T-helper 1 cell treated with Interleukin-12 subunit alpha and Interleukin-12 subunit beta and Interleukin-4 antibody, amounts not matched to agents 30 μg/mL and 1 μg/mL, for 36 hours (primary cell): Measurements from ENCODE around the gene DEPDC4.
A peak's percentile ranks its signal among the peaks of the same experiment; 100 is the strongest.
"Not testable (repeated sequence)": the region's sequence is repeated elsewhere in the genome, so short reads cannot be mapped to it uniquely, and the experiment has no call there.

Experiments
- H3K27ac Mint-ChIP-seq: one replicate; pipeline ENCODE4 v1.8.0; 2021; ENCODE audit warnings: mild to moderate bottlenecking, mixed read lengths
- H3K27me3 Mint-ChIP-seq: one replicate; pipeline ENCODE4 v1.8.0; 2021; ENCODE audit warnings: low read depth, mixed read lengths
- H3K36me3 Mint-ChIP-seq: one replicate; pipeline ENCODE4 v1.8.0; 2021; ENCODE audit warnings: low read depth, mixed read lengths
- H3K4me1 Mint-ChIP-seq: one replicate; pipeline ENCODE4 v1.8.0; 2021; ENCODE audit warnings: low read depth, mixed read lengths
- H3K4me3 Mint-ChIP-seq: one replicate; pipeline ENCODE4 v1.8.0; 2021; ENCODE audit warnings: mild to moderate bottlenecking, moderate library complexity, mixed read lengths
- H3K9me3 Mint-ChIP-seq: one replicate; pipeline ENCODE4 v1.8.0; 2021; ENCODE audit warnings: mixed read lengths

Gene DEPDC4

GRCh38 chr12:100273782-100274181 lies 6.9 kb upstream of the DEPDC4 start:
- no peaks in the 10 kb centered on the region for H3K9me3 Mint-ChIP-seq
- H3K4me3 Mint-ChIP-seq = no peak overlapping the region
- no peaks in the 10 kb centered on the region for H3K27me3 Mint-ChIP-seq
- H3K27ac Mint-ChIP-seq = no peak overlapping the region
- H3K4me1 Mint-ChIP-seq = peaks cover 22% of the 10 kb centered on the region
- peaks cover 7% of the 10 kb centered on the region for H3K36me3 Mint-ChIP-seq

GRCh38 chr12:100268835-100269564 lies 2.1 kb upstream of the DEPDC4 start:
- no peaks in the 10 kb centered on the region for H3K9me3 Mint-ChIP-seq
- H3K36me3 Mint-ChIP-seq = peaks cover 8% of the 10 kb centered on the region
- no peaks in the 10 kb centered on the region for H3K27me3 Mint-ChIP-seq
- peaks cover 22% of the 10 kb centered on the region for H3K4me1 Mint-ChIP-seq
- peak overlapping the region; percentile 37 for H3K27ac Mint-ChIP-seq
- H3K4me3 Mint-ChIP-seq = peak overlapping the region; percentile 75

GRCh38 chr12:100267603-100268281 lies 863 bp upstream of the DEPDC4 start:
- peak overlapping the region; percentile 99 for H3K4me3 Mint-ChIP-seq
- peaks cover 5% of the 10 kb centered on the region for H3K36me3 Mint-ChIP-seq
- H3K4me1 Mint-ChIP-seq = peaks cover 17% of the 10 kb centered on the region
- H3K27me3 Mint-ChIP-seq = no peaks in the 10 kb centered on the region
- no peaks in the 10 kb centered on the region for H3K9me3 Mint-ChIP-seq
- peak overlapping the region; percentile 83 for H3K27ac Mint-ChIP-seq

- Mint-ChIP-seq H3K4me1 (peaks cover 17% of the 10 kb centered on the region), H3K27me3 (no peaks in the 10 kb centered on the region), H3K27ac (peak overlapping the region; percentile 100), H3K4me3 (peak overlapping the region; percentile 99), H3K9me3 (no peaks in the 10 kb centered on the region), H3K36me3 (peaks cover 3% of the 10 kb centered on the region)
Observed at GRCh38 chr12:100266585-100266834, 369 bp downstream of the DEPDC4 start.

- H3K27ac Mint-ChIP-seq = peak overlapping the region; percentile 100
Observed at GRCh38 chr12:100265732-100266584, 921 bp downstream of the DEPDC4 start.

GRCh38 chr12:100265107-100265506 lies 1.8 kb downstream of the DEPDC4 start:
- peaks cover 15% of the 10 kb centered on the region for H3K4me1 Mint-ChIP-seq
- H3K36me3 Mint-ChIP-seq, H3K4me3 Mint-ChIP-seq, H3K27ac Mint-ChIP-seq, H3K27me3 Mint-ChIP-seq, H3K9me3 Mint-ChIP-seq: not testable (repeated sequence)

More at GRCh38 chr12:100265732-100266584, 921 bp downstream of the DEPDC4 start:
- peaks cover 17% of the 10 kb centered on the region for H3K4me1 Mint-ChIP-seq
- peaks cover 3% of the 10 kb centered on the region for H3K36me3 Mint-ChIP-seq
- H3K4me3 Mint-ChIP-seq = peak overlapping the region; percentile 99
- no peaks in the 10 kb centered on the region for H3K9me3 Mint-ChIP-seq
- H3K27me3 Mint-ChIP-seq = no peaks in the 10 kb centered on the region

- no peaks in the 10 kb centered on the region for H3K9me3 Mint-ChIP-seq
- peaks cover 4% of the 10 kb centered on the region for H3K4me1 Mint-ChIP-seq
- H3K4me3 Mint-ChIP-seq = no peak overlapping the region
- H3K36me3 Mint-ChIP-seq = peaks cover 3% of the 10 kb centered on the region
- H3K27ac Mint-ChIP-seq = no peak overlapping the region
- no peaks in the 10 kb centered on the region for H3K27me3 Mint-ChIP-seq
Observed at GRCh38 chr12:100263131-100263530, 3.7 kb downstream of the DEPDC4 start.

- Mint-ChIP-seq H3K36me3 (peaks cover 2% of the 10 kb centered on the region), H3K4me1 (peaks cover 7% of the 10 kb centered on the region), H3K27me3 (no peaks in the 10 kb centered on the region), H3K9me3 (no peaks in the 10 kb centered on the region), H3K4me3 (no peak overlapping the region), H3K27ac (no peak overlapping the region)
Observed at GRCh38 chr12:100258127-100258526, 8.8 kb downstream of the DEPDC4 start.

- Mint-ChIP-seq H3K27me3 (no peaks in the 10 kb centered on the region), H3K9me3 (no peaks in the 10 kb centered on the region), H3K36me3 (peaks cover 2% of the 10 kb centered on the region), H3K4me3 (no peak overlapping the region), H3K4me1 (peaks cover 7% of the 10 kb centered on the region), H3K27ac (no peak overlapping the region)
Observed at GRCh38 chr12:100254876-100255275, 12.0 kb downstream of the DEPDC4 start.

- Mint-ChIP-seq H3K27me3 (no peaks in the 10 kb centered on the region), H3K4me3 (no peak overlapping the region), H3K27ac (no peak overlapping the region), H3K9me3 (no peaks in the 10 kb centered on the region), H3K36me3 (peaks cover 2% of the 10 kb centered on the region), H3K4me1 (peaks cover 7% of the 10 kb centered on the region)
Observed at GRCh38 chr12:100253437-100253836, 13.4 kb downstream of the DEPDC4 start.

- Mint-ChIP-seq H3K36me3 (peaks cover 2% of the 10 kb centered on the region), H3K4me3 (no peak overlapping the region), H3K27ac (no peak overlapping the region), H3K4me1 (no peaks in the 10 kb centered on the region), H3K27me3 (no peaks in the 10 kb centered on the region), H3K9me3 (no peaks in the 10 kb centered on the region)
Observed at GRCh38 chr12:100251917-100252316, 15.0 kb downstream of the DEPDC4 start.

GRCh38 chr12:100249941-100250340 lies 16.9 kb downstream of the DEPDC4 start:
- H3K27ac Mint-ChIP-seq = no peak overlapping the region
- no peak overlapping the region for H3K4me3 Mint-ChIP-seq
- H3K27me3 Mint-ChIP-seq = no peaks in the 10 kb centered on the region
- peaks cover 2% of the 10 kb centered on the region for H3K36me3 Mint-ChIP-seq
- H3K9me3 Mint-ChIP-seq = no peaks in the 10 kb centered on the region
- no peaks in the 10 kb centered on the region for H3K4me1 Mint-ChIP-seq

GRCh38 chr12:100248886-100249285 lies 18.0 kb downstream of the DEPDC4 start:
- peaks cover 2% of the 10 kb centered on the region for H3K36me3 Mint-ChIP-seq

GRCh38 chr12:100247765-100248164 lies 19.1 kb downstream of the DEPDC4 start:
- H3K9me3 Mint-ChIP-seq = no peaks in the 10 kb centered on the region

More at GRCh38 chr12:100248886-100249285, 18.0 kb downstream of the DEPDC4 start:
- H3K9me3 Mint-ChIP-seq = no peaks in the 10 kb centered on the region
- H3K27ac Mint-ChIP-seq = no peak overlapping the region
- H3K4me1 Mint-ChIP-seq = no peaks in the 10 kb centered on the region
- H3K4me3 Mint-ChIP-seq = no peak overlapping the region
- no peaks in the 10 kb centered on the region for H3K27me3 Mint-ChIP-seq

GRCh38 chr12:100243137-100243536 lies 23.7 kb downstream of the DEPDC4 start:
- Mint-ChIP-seq H3K27me3 (no peaks in the 10 kb centered on the region), H3K9me3 (no peaks in the 10 kb centered on the region), H3K27ac (no peak overlapping the region), H3K4me1 (no peaks in the 10 kb centered on the region), H3K4me3 (no peak overlapping the region), H3K36me3 (no peaks in the 10 kb centered on the region)

More at GRCh38 chr12:100247765-100248164, 19.1 kb downstream of the DEPDC4 start:
- no peak overlapping the region for H3K27ac Mint-ChIP-seq
- no peaks in the 10 kb centered on the region for H3K4me1 Mint-ChIP-seq
- H3K27me3 Mint-ChIP-seq = no peaks in the 10 kb centered on the region
- no peaks in the 10 kb centered on the region for H3K36me3 Mint-ChIP-seq
- H3K4me3 Mint-ChIP-seq = no peak overlapping the region
